GM23248 (cell line): Measurements from ENCODE around the gene COL7A1. TPM values are rescaled to one million over a fixed set of nuclear protein-coding genes. Genes with fewer than 3 reads are reported as not detected.

Experiments
- DNase-seq: peaks from one replicate; pipeline ENCODE4 v3.0.0-alpha.2; 2015
- H2AFZ ChIP-seq: fragments of 200-600 bp; sonication (generic); 2 replicates; pipeline ENCODE4 v1.6.1; 2016; ENCODE audit warnings: antibody characterized with exemption
- H3F3A ChIP-seq: fragments of 200-600 bp; sonication (generic); 2 replicates; pipeline ENCODE4 v1.6.1; 2016; ENCODE audit warnings: mild to moderate bottlenecking, antibody characterized with exemption, mixed run types; ENCODE audit not compliant: insufficient read depth
- H3K27ac ChIP-seq: fragments of 200-600 bp; sonication (generic); 2 replicates; pipeline ENCODE4 v1.5.1; 2016; ENCODE audit warnings: mild to moderate bottlenecking
- H3K27me3 ChIP-seq: fragments of 200-600 bp; sonication (generic); replicated peaks from 2 replicates; pipeline ENCODE4 v1.6.1; 2016; ENCODE audit warnings: mild to moderate bottlenecking; ENCODE audit not compliant: insufficient read depth
- H3K36me3 ChIP-seq: fragments of 200-600 bp; sonication (generic); 2 replicates; pipeline ENCODE4 v1.6.1; 2016; ENCODE audit warnings: low read depth, mild to moderate bottlenecking
- H3K4me1 ChIP-seq: fragments of 200-600 bp; sonication (generic); 2 replicates; pipeline ENCODE4 v1.6.1; 2016; ENCODE audit warnings: mild to moderate bottlenecking; ENCODE audit not compliant: insufficient read depth
- H3K4me2 ChIP-seq: fragments of 200-600 bp; sonication (generic); one replicate; pipeline ENCODE4 v1.6.1; 2016; ENCODE audit warnings: mild to moderate bottlenecking; ENCODE audit not compliant: unreplicated experiment
- H3K4me3 ChIP-seq: fragments of 200-600 bp; sonication (generic); 2 replicates; pipeline ENCODE4 v1.5.1; 2016; ENCODE audit warnings: mild to moderate bottlenecking
- H3K79me2 ChIP-seq: fragments of 200-600 bp; sonication (generic); 2 replicates; pipeline ENCODE4 v1.6.1; 2016; ENCODE audit warnings: mild to moderate bottlenecking; ENCODE audit not compliant: insufficient read depth
- H3K9ac ChIP-seq: fragments of 200-600 bp; sonication (generic); 2 replicates; pipeline ENCODE4 v1.6.1; 2016; ENCODE audit warnings: mild to moderate bottlenecking
- H3K9me2 ChIP-seq: fragments of 200-600 bp; sonication (generic); 2 replicates; pipeline ENCODE4 v1.6.1; 2016; ENCODE audit warnings: mixed run types, mild to moderate bottlenecking, moderate library complexity; ENCODE audit not compliant: insufficient read depth
- H3K9me3 ChIP-seq: fragments of 200-600 bp; sonication (generic); one replicate; pipeline ENCODE4 v1.6.1; 2017; ENCODE audit warnings: low read depth
- H4K20me1 ChIP-seq: fragments of 200-600 bp; sonication (generic); 2 replicates; pipeline ENCODE4 v1.6.0; 2016; ENCODE audit not compliant: insufficient read depth
- EZH2 ChIP-seq: fragments of 200-600 bp; sonication (generic); IDR thresholded peaks from 2 replicates; pipeline ENCODE4 v1.6.1; 2018; ENCODE audit warnings: antibody characterized with exemption, mild to moderate bottlenecking; ENCODE audit not compliant: insufficient read depth, poor library complexity, severe bottlenecking
- EZH2phosphoT487 ChIP-seq: fragments of 200-600 bp; sonication (generic); IDR thresholded peaks from 2 replicates; pipeline ENCODE4 v1.6.1; 2018; ENCODE audit warnings: antibody characterized with exemption, moderate library complexity, mild to moderate bottlenecking, low read depth; ENCODE audit not compliant: insufficient read depth
- WGBS, 2 experiments: methylation state at CpG; one replicate each; pipeline ENCODE4 v1.1.6; 2015 to 2017; ENCODE audit warnings: low lambda C conversion rate in 2 of 2, low coverage in 1 of 2; ENCODE audit errors: missing lambda C conversion rate in 2 of 2; 5-methylcytosine and 5-hydroxymethylcytosine counted together
- in situ Hi-C: fragments of 300-500 bp; cut with MboI; formaldehyde crosslinking; loops from 2 replicates; pipeline ENCODE4 v1.15.0; 2020
- polyA plus RNA-seq: library from polyadenylated mRNA; unstranded; fragments of >200 nt; fragmentation: Nextera tagmentation; extraction: Ambion mirVana; gene quantifications from 2 replicates; pipeline ENCODE4 v1.2.1, GENCODE V29; 2016
- total RNA-seq: library from RNA; depleted of rRNA; stranded (reverse); fragments of >200 nt; shearing (Covaris generic); gene quantifications from 2 replicates; pipeline ENCODE4 v1.2.3, GENCODE V29; 2014

COL7A1 gene
- total and polyA plus RNA-seq, 2 experiments from 2014 or later: 11.2 to 33.6 TPM

GRCh38 chr3:48596157-48596556, 1.0 kb upstream of the COL7A1 start:
- Histone ChIP-seq H3K9me3 (no peaks in the 10 kb centered on the region), H3K9me2 (no peaks in the 10 kb centered on the region), H2AFZ (no peak overlapping the region), H3K4me2 (peak overlapping the region; percentile 76), H3K4me1 (peaks cover 52% of the 10 kb centered on the region), H3K27ac (peak overlapping the region; percentile 44), H3F3A (peaks cover 34% of the 10 kb centered on the region), H3K27me3 (no peaks in the 10 kb centered on the region), H3K36me3 (peaks cover 17% of the 10 kb centered on the region; the same call in 1 of the 2 replicates), H3K9ac (peak overlapping the region; percentile 14; the same call in 1 of the 2 replicates), H4K20me1 (no peaks in the 10 kb centered on the region), H3K4me3 (no peak overlapping the region), H3K79me2 (peaks cover 7% of the 10 kb centered on the region; the same call in 1 of the 2 replicates)
- TF ChIP-seq EZH2 (no peak), EZH2phosphoT487 (no peak)
- 85 to 88% methylated on average over 5 of the region's 5 CpGs for WGBS, 2 experiments
- in situ Hi-C loops: no loop called here
- DNase-seq: no peak

GRCh38 chr3:48595526-48596121, 495 bp upstream of the COL7A1 start:
- no peaks in the 10 kb centered on the region for H3K9me3 ChIP-seq

GRCh38 chr3:48594417-48595049, 596 bp downstream of the COL7A1 start:
- WGBS, 2 experiments: 57 to 63% methylated on average over 28 to 39 of the region's 39 CpGs
- peaks cover 49% of the 10 kb centered on the region for H3K4me1 ChIP-seq
- H3K36me3 ChIP-seq: peaks cover 6% of the 10 kb centered on the region; the same call in 1 of the 2 replicates

More at GRCh38 chr3:48595526-48596121, 495 bp upstream of the COL7A1 start:
- H3F3A ChIP-seq: peaks cover 32% of the 10 kb centered on the region
- H3K79me2 ChIP-seq: peaks cover 7% of the 10 kb centered on the region; the same call in 1 of the 2 replicates
- peak overlapping the region; percentile 72; the same call in 1 of the 2 replicates for H3K9ac ChIP-seq
- H3K4me2 ChIP-seq: peak overlapping the region; percentile 76
- H3K27ac ChIP-seq: peak overlapping the region; percentile 44
- peaks cover 52% of the 10 kb centered on the region for H3K4me1 ChIP-seq
- WGBS, 2 experiments: 1 to 3% methylated on average over 10 of the region's 10 CpGs
- H2AFZ ChIP-seq: no peak overlapping the region
- in situ Hi-C loops: no loop called here
- no peaks in the 10 kb centered on the region for H4K20me1 ChIP-seq
- no peak for TF ChIP-seq EZH2
- no peak for TF ChIP-seq EZH2phosphoT487
- H3K9me2 ChIP-seq: no peaks in the 10 kb centered on the region
- peaks cover 12% of the 10 kb centered on the region; the same call in 1 of the 2 replicates for H3K36me3 ChIP-seq
- DNase-seq: peak; percentile 97
- no peaks in the 10 kb centered on the region for H3K27me3 ChIP-seq
- peak overlapping the region; percentile 68 for H3K4me3 ChIP-seq

GRCh38 chr3:48593337-48593736, 1.8 kb downstream of the COL7A1 start:
- no peaks in the 10 kb centered on the region for H3K9me3 ChIP-seq
- no peak overlapping the region for H3K9ac ChIP-seq
- peaks cover 37% of the 10 kb centered on the region for H3K4me1 ChIP-seq
- no peaks in the 10 kb centered on the region for H4K20me1 ChIP-seq
- TF ChIP-seq EZH2phosphoT487 (no peak), EZH2 (no peak)
- H3K4me2 ChIP-seq: no peak overlapping the region
- H3K9me2 ChIP-seq: no peaks in the 10 kb centered on the region
- no peak overlapping the region for H3K27ac ChIP-seq
- no peak for DNase-seq
- H3F3A ChIP-seq: peaks cover 13% of the 10 kb centered on the region
- no peak overlapping the region for H2AFZ ChIP-seq
- H3K27me3 ChIP-seq: no peaks in the 10 kb centered on the region
- 96 to 98% methylated on average over 9 of the region's 9 CpGs for WGBS, 2 experiments
- no peak overlapping the region for H3K4me3 ChIP-seq
- in situ Hi-C loops: no loop called here
- peaks cover 7% of the 10 kb centered on the region; the same call in 1 of the 2 replicates for H3K79me2 ChIP-seq
- peaks cover 4% of the 10 kb centered on the region; the same call in 1 of the 2 replicates for H3K36me3 ChIP-seq

More at GRCh38 chr3:48594417-48595049, 596 bp downstream of the COL7A1 start:
- peaks cover 21% of the 10 kb centered on the region for H3F3A ChIP-seq
- peak overlapping the region; percentile 72 for H3K9ac ChIP-seq
- H2AFZ ChIP-seq: peak overlapping the region; percentile 64
- peak; percentile 30 for DNase-seq
- no peak overlapping the region for H3K27ac ChIP-seq
- no peak for TF ChIP-seq EZH2phosphoT487
- no peak for TF ChIP-seq EZH2
- no peaks in the 10 kb centered on the region for H3K27me3 ChIP-seq
- no peaks in the 10 kb centered on the region for H3K9me3 ChIP-seq
- no peaks in the 10 kb centered on the region for H4K20me1 ChIP-seq
- peak overlapping the region; percentile 76 for H3K4me2 ChIP-seq
- in situ Hi-C loops: no loop called here
- no peaks in the 10 kb centered on the region for H3K9me2 ChIP-seq
- H3K79me2 ChIP-seq: peaks cover 7% of the 10 kb centered on the region; the same call in 1 of the 2 replicates
- H3K4me3 ChIP-seq: peak overlapping the region; percentile 68
